Esophagus muscularis mucosa (tissue), 4 donors: ENCODE data around the gene ITPKA.

Experiments
- CTCF ChIP-seq, 3 experiments: fragments of 200-600 bp in 2 of 3; fragments of 450-650 bp in 1 of 3; sonication (generic) in 2 of 3; IDR thresholded peaks; one replicate each; pipeline ENCODE4 v1.5.1; 2017 to 2019; ENCODE audit warnings: antibody characterized with exemption in 3 of 3, mild to moderate bottlenecking in 2 of 3, moderate library complexity in 1 of 3
- EP300 ChIP-seq: sonication (generic); formaldehyde crosslinking; IDR thresholded peaks from one replicate; pipeline ENCODE4 v1.6.1; 2017; ENCODE audit warnings: antibody characterized with exemption
- POLR2A ChIP-seq: fragments of 450-650 bp; IDR thresholded peaks from one replicate; pipeline ENCODE4 v1.6.1; 2017; ENCODE audit warnings: antibody characterized with exemption, moderate library complexity, mild to moderate bottlenecking, low read depth
- POLR2AphosphoS5 ChIP-seq, 2 donors: sonication (generic); formaldehyde crosslinking; IDR thresholded peaks; one replicate each; pipeline ENCODE4 v1.6.1; 2017; ENCODE audit warnings: antibody characterized with exemption in 2 of 2

DNA sequence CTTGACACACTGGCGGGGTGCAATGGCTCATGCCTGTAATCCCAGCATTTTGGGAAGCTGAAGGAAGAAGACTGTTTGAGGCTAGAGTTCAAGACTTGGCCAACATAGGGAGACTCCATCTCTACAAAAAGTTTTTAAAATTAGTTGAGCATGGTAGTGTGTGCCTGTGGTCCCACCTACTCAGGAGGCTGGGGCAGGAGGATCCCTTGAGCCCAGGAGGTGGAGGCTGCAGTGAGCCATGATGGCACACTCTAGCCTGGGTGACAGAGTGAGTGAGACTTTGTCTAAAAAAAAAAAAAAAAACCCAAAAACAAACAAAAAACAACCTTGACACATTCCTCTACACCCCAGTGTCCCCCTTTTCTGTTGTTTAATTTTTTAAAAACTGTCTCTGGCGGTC, 4.0 kb upstream of the ITPKA start:
- TF ChIP-seq POLR2AphosphoS5 (IDR thresholded peaks at IDR 0.05) (no peak), EP300 (no peak), CTCF (IDR thresholded peaks at IDR 0.05) (no peak), POLR2A (no peak)
